NCI-H2227 (cell line): ENCODE measurements around the gene GCHFR.

Experiments
- DNase-seq: peaks from one replicate; lab custom pipeline; 2025; ENCODE audit not compliant: unreplicated experiment; lab: John Stamatoyannopoulos, UW

The GCHFR gene

DNA sequence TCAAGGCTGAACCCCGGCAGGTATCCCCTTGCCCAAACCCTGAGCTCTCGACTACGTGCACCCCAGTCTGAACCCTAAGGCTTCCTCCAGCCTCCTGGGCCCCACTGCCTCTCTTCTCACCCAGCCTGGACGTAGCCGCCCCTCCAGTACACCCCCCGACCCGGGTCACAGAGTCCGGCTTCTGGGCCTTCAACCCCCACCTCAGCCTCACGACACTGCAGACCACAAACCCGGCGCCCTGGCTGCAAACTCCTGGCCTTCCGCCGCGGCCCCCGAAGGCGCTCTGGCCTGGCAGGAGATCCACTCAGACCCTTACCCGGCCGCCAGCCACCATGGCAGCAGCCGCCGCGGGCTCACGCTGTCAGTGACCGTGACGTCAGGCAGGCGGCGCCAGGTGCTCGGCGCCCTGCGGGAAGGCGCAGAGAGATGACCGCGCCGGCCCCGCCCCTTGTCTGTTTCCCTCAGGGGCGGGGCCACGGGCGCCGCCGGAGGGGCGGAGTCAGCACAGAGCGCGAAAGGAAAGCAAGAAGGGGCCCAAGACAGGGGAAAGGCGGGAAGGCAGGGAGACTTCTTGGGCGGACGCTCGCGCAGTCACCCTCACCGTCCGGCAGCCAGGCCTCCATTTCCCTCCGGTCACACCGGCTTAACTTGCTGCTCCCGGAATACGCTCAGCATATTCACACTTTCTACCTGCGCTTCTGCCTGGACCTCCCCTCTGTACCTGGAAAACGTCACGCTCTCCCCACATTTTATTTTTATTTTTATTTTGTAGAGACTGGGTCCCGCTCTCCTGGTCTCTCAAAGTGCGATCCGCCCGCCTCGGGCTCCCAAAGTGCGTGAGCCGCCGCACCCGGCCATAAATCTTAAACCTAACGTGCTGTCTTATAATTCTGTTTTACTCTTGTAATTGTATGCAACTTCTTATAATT is 8.7 kb upstream of the GCHFR start, which contains the start of gene RMDN3:
RMDN3 (minus strand) TSS at position 372 of the 929 bp plus-strand sequence. CDS start 471 bp downstream, outside the sequence.
- peak; percentile 95 for DNase-seq

DNA sequence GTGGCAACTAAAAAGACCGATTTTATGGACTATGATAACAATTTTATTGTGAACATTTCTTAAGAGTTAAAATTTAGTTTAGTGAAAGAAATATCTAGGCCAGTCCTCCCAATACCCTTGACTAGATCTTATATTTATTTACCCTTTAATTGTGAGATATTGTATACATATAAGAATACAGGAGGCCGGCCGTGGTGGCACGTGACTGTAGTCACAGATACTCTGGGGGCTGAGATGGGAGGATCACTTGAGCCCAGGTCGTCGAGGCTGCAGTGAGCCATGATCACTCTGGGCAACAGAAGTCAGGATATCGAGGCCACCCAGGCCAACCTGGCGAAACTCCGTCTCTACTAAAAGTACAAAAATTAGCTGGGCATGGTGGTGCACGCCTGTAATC is 8.1 kb upstream of the GCHFR start:
- peak; percentile 20 for DNase-seq

DNA sequence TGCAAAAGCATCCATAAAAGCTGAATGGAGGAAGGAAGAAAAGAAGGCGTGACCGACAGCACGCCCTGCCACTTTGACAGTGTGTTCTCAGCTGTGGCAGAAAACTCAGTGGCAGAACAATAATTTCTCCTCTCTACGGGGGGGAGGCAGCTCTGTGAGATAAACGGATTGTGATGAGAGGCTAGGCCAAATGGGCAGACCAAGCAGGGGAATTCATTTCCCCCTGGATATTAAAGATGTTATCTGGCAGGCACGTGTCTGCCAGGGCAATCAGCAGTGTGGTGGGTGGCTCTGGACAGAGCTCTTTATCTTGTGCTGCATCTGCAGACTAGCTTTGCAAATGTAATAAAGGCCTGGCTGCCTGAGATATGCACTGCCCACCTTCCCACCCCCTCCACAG is 6.9 kb upstream of the GCHFR start:
- peak; percentile 85 for DNase-seq

DNA sequence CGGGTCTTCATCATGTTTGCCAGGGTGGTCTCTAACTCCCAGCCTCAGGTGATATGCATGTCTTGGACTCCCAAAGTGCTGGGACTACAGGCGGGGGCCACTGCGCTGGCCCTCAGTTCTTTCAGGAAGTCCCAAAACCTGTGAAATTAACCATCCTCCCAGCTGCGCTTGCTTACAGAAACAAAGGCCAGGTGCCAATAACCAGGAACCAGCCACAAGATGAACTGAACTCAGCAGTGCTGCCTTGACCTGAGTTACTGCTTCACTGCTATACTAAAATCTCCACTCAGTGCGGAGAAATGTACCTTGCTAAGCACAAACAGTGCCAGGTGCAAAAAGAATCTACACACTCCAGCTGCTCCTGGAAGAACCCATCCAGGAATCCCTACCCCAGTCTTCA is 3.9 kb upstream of the GCHFR start:
- DNase-seq: no peak

DNA sequence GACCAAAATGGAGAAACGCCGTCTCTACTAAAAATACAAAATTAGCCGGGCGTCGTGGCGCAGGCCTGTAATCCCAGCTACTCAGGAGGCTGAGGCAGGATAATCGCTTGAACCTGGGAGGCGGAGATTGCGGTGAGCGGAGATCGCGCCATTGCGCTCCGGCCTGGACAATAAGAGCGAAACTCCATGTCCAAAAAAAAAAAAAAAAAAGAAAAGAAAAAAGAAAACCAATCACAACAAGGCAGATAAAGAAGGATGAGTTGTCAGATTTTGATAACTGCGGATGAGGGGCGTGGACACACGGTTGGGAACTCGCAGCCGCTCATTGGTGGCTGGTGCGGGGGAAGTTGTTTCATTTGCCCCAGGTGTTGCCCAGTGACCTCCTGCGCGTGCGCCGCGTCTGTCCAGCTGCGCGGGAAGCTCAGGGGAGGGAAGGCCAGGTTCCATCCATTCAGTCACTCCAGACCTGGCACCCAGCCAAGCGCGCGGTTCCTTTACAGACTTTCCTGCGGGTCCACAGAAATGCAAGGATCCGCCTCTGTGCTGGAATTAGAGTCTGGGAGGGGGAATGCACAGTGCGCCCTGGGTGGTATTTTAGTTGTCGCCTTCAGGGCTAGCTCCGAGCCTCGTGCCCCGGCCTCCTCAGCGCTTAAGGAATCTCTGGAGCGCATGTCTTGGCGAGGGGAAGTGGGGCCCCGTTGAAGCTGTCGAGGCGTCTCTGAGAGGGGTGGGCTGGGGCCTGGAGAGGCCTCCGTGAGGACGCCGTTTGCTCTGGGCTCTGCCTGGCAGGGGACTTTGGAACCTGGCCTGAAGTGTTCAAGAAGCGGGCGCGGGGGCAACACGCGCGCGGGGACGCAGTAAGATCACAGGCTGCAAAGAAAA is 708 bp upstream of the GCHFR start:
- DNase-seq: no peak

DNA sequence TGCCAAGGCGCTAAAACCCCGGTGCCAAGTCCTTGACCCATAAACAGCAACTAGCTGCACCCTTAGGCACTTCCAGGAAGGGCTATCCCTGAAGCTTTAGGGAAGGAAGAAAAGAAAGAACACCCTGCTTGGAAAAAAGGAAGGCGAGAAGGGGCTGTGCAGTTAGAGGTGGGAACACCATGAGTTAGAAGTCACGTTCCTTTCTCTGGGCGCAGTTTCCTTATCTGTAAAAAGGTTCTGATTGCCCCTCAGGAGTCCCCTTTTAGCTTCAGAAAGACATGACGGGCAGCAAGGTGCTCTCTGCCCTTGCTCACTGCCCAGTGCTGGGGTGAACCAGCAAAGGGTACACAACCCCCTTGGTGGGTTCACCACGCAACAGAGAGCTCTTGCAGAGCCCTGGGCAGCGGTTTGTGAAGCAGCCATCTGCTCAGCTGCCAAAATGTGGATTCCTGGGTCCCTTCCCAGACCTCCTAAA is 798 bp downstream of the GCHFR start:
- no peak for DNase-seq

DNA sequence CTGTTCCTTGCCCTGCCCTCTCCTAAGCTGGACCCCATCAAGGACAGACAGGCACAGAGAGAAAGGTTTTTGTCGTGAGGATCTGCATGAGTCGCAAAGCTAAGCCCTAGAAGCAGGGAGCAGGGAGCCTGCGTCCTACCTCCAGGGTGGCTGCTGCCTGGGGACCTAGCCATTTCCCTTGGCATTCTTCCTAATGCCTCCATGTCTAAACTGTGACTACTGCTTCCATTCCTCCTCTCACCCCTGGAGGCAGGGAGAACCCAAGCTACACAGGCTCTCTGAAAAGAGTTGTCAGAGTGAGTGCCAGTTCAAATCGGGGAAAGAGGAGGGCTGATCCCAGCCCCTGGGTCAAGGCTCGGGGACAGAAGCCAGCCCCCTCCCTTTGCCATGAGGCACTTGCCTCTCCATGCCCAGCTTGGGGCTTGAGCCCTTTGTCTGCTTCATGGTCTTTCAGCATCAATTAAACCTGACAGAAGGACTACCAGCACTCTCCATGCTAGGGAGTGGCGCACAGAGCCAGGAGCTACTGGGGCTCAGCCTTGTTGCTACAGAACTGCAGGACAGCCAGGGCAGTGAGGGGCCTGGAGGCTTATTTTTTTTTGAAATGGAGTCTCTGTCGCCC is 2.4 kb downstream of the GCHFR start:
- no peak for DNase-seq

DNA sequence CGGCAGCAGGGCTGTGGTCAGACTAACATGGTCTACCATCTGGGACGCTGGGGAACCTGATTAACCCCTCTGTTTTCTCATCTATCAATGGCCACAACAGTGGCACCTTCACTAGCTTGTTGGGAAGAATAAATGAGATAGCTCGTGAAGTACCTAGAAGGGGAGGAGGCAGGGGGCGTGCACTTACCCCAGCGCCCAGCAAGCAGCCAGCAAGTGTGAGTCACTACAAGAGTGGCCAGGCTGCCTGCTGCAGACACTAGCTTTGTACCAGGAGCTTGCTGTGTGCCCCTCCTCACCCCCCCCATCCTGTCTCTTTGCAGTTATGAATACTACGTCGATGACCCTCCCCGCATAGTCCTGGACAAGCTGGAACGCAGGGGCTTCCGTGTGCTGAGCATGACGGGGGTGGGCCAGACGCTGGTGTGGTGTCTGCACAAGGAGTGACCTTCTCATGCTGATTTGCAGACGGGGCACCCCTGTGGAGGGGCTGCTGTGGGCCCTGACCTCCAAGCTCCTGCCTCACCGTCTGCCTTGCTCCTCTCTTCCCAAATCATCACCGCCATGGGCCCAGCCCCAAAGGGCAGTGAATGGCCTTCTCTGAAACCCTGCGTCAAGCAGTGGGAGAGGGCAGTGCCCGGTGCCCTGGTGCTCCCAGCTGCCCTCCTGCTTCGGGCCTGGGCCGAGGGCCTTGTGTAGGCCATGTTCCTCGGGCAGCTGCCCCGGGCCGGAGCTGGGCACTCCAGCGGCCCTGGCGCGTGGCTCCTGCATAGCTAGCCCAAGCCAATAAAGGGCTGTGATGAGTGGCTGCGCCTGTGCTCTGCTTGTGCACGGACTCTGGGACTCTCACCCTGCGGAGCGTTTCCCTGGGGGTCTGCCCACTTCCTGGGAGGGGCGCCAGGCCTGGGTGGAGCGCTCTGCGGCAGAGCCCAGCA is 3.3 kb downstream of the GCHFR start:
- DNase-seq: peak; percentile 18

DNA sequence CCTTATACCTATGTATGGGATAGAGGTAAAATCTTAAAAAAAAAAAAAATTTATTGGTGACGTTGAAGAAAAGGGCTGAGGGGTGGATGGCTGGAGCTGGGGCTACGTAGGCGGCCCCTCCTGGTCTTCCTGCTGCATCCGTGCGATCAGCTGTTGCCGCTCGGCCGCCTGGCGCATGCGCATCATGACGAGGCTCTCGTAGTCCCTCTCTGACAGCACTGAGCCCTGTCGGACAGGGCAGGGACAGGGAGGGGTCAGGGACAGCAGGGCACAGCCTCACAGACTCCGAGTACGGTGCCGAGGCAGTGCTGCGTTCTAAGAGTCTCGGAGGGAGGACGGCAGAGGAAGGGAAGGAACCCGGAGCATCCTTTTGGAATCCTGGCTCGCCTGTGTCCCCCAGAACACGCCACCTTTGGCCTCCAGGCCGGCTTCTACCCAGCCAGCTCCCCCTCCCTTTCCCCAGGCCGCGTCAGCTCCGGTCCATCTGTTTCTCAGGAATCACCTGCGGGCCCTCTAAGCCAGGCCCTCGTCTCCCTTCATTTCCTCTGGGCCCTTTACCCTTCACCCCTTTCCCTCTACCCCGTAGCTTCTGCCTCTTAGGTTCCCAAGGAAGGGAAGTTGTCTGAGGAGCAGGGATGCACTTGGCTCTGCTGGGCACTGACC is 4.1 kb downstream of the GCHFR start:
- no peak for DNase-seq

DNA sequence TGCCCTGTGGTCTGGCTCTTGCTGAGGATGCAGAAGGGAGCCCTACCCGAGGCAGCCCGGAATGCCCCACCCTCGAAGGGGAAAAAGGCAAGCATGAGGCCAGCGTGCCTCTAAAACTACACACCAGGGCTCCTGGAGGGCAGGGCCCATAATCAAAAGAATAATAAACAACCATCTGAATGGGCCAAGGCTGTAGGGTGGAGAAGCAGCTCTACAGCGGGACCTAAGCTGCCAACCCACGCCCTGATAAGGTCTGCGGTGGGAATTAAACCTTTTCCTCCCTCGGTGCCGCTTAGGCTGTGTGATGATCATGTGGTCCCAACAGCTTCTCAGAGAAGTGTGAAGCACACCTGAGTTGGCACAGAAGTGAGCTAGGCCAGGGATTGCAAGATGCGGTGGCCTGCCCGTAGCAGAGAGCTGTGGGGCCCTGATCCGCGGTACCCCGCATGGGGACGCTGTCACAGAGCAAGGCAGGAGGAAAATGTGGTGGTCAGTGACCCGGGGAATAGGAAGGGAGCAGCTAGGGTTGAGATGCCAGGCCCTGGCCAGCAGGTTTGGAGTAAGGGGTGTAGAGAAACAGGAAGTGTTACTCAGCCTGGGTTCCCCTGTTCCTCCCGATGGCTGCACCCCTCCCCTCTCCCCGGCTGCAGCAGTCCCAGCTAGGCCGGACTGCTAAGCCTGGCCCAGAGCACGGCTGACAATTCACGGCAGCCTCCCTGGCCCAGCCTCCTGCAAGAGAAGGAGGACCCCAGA is 4.8 kb downstream of the GCHFR start:
- DNase-seq: no peak

DNA sequence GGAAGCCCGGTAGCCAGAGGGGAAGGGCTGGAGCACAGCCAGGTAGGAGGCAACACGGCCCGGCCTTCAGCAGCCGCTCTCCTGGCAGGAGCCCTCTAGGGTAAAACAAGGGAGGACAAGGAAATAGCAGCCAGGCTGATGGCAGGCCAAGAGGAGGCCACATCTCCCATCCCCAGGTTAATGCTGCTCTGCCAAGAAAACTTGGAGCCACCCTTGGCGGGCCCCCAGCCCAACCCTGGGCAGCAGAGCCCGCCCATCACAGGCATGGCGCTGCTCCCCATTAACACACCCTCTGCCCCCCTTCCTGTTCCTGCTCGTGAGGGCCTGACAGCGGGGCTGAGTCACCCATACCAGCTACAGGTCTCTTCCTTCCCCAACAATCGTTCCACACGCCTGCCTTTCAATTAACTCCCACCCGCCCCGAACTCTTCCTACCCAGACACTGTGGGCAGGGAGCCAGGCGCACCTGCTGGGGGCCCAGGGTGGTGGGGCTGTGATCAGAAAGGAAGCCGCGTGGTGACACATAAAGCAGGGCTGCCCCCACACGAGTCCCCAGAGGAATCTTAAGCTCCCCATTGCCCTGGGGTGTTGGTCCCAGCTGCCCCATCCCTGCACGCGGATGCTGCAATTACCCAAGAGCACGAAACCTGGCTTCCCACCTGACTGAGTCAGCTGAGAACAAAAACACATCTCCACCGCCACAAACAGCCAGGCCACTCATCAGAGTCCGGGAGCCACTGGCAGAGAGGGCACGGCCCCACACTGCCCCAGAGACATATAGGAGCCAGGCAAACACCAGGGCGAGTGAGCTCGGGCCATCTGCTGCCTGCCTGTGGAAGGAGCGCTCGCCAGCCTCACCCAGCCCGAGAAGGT is 5.6 kb downstream of the GCHFR start, which contains the start of gene C15orf62:
C15orf62 (plus strand) TSS at position 707 of the 873 bp plus-strand sequence. CDS start 516 bp downstream, outside the sequence.
- peak; percentile 64 for DNase-seq

DNA sequence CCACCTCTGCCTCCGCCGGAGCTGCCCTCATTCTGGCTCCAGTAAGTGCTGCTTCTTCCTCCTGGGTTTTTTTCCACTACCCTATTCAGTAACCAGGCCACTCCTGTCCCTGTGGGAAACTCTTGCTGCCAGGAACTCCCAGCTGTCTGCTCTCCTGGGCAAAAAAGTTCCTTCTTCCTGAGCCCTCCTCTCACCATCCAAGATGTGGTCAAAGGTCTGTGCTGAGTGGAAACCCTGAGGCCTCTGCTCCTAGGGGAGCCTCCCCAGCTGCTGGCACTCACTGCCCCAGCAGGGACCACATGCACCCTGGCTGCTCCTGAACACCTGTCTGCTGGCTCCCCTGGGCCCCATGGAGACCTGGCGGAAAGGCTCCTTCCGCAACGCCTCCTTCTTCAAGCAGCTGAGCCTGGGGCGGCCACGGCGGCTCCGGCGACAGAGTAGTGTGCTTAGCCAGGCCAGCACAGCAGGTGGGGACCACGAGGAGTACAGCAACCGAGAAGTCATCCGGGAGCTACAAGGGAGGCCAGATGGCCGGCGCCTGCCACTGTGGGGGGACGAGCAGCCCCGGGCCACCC is 6.4 kb downstream of the GCHFR start:
- DNase-seq: peak; percentile 38

DNA sequence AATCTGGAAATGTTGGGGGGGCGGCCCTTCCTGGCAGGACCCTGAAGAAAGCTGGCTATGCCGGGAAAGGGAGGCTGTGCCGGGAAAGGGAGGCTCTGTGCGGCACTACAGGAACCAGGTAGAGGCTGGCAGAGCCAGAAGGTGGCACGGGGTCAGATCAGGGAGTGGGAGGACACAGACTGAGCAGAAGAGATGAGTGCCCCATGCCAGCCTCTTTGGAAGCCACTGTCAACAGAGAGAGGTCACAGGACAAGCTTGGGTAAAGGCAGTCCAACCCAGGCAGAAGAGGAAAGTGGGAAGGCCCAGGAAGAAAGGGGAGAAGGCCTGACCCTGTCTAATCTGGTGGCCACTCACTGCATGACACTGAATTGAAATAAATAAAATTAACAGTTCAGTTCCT is 7.4 kb downstream of the GCHFR start:
- no peak for DNase-seq

DNA sequence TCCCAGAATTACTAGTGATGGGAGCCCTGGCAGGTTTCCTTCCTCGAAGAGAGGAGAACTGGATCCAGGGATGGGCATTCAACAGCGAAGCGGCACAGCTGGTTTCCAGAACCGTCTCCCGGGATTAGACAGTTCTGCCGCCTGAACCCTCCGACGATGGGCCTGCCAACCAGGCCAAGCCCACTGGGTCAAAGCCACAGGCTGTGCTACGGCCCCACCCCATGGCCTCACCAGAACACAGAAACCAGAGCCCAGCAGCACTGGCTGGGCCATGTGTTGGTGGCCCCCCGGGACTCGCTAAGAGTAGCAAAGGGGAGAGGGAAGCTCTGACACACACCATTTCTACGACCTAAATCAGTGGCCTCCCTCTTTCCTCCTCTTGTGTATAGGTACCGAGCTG is 8.1 kb downstream of the GCHFR start:
- DNase-seq: no peak

DNA sequence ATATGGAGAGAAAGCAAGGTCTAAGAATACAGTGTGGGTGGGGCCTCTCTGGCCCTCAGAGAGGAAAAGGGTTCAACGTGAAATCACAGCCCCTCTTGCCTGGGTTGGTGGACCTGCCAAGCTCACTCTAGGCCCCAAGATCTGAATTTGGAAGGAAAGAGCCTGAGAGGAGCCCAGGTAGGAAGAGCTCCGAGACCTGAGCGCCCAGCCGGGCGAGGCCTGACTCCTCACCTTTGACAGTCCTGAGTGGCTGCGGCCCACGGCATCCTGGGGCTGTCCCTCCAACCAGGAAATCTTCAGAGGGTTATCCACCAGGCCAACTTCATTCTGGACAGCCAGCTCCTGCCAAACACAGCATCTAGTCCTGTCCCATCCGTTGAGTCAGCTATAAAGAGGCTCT is 9.6 kb downstream of the GCHFR start:
- DNase-seq: no peak

DNA sequence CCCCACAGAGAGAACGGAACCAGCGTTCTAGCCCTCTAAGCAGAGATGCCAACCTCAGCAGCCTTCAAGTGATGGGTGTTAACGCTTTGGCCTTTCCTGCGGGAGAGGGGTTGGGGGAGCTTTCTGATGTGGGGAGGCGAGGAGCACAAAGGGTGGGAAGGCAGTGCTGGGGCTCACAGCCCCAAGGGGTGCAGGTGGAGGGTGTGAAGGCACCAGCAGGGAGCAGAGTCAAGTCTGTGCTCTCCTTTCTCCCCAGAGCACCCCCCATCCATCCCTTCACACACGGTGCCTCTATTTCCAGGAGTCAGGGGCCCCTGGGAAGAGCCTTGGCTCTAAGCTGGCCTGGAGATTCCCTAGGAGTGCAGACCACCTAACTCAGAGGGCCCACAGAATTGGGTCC is 10.0 kb downstream of the GCHFR start:
- no peak for DNase-seq

DNA sequence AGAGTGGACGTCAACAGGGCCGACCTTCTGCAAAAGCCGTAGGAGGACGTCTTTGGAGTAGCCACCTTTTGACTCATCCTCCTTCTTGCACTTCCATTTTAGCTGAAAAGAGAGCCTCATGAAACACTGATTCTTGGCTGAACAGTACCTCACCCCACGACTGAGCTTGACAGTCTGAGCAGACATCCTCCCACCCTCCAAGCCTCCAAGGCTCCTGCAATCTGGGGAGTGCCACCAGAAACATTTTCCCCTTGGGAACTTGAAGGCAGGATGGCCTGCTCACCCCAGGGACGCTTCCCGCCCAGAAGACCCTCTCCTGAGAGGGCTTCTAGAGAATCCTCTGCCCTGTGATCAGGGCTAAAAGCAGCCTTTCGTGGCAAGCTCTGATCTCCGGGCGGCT is 11.1 kb downstream of the GCHFR start:
- no peak for DNase-seq
